Endodermal cell (in vitro differentiated cells): ENCODE measurements around the gene MYOF. TPM values are rescaled to one million over a fixed set of nuclear protein-coding genes. Genes with fewer than 3 reads are reported as not detected.
A peak's percentile ranks its signal among the peaks of the same experiment; 100 is the strongest.

Experiments
- DNase-seq: peaks from one replicate; pipeline ENCODE4 v3.0.0-alpha.2; 2017
- H3K27ac ChIP-seq: 2 replicates; pipeline ENCODE4 v1.5.1; 2013; ENCODE audit warnings: mild to moderate bottlenecking, low read depth, low read length, moderate library complexity
- H3K27me3 ChIP-seq: 2 replicates; pipeline ENCODE4 v1.6.1; 2013; ENCODE audit warnings: mild to moderate bottlenecking, low read length, moderate library complexity; ENCODE audit not compliant: insufficient read depth, control insufficient read depth, poor library complexity, severe bottlenecking
- H3K36me3 ChIP-seq: 2 replicates; pipeline ENCODE4 v1.7.0; 2013; ENCODE audit warnings: mild to moderate bottlenecking, low read length, moderate library complexity; ENCODE audit not compliant: control insufficient read depth, insufficient read depth
- H3K4me1 ChIP-seq: one replicate; pipeline ENCODE4 v1.7.0; 2013; ENCODE audit warnings: low read length; ENCODE audit not compliant: control insufficient read depth, insufficient read depth
- H3K4me3 ChIP-seq: 2 replicates; pipeline ENCODE4 v1.5.1; 2013; ENCODE audit warnings: mild to moderate bottlenecking, low read length, moderate library complexity
- H3K9ac ChIP-seq: 2 replicates; pipeline ENCODE4 v1.6.1; 2013; ENCODE audit warnings: mild to moderate bottlenecking, low read length, moderate library complexity; ENCODE audit not compliant: poor library complexity, severe bottlenecking; ENCODE audit errors: extremely low read depth
- H3K9me3 ChIP-seq: 2 replicates; pipeline ENCODE4 v1.6.1; 2013; ENCODE audit warnings: mild to moderate bottlenecking, low read length, moderate library complexity; ENCODE audit not compliant: control insufficient read depth
- H3K27ac Mint-ChIP-seq: 2 replicates; pipeline ENCODE4 v1.8.0; 2020; ENCODE audit warnings: mixed read lengths
- H3K27me3 Mint-ChIP-seq: 2 replicates; pipeline ENCODE4 v1.8.0; 2021; ENCODE audit warnings: mild to moderate bottlenecking, mixed read lengths; ENCODE audit not compliant: insufficient read depth
- H3K36me3 Mint-ChIP-seq: 2 replicates; pipeline ENCODE4 v1.8.0; 2020; ENCODE audit warnings: low read depth, mixed read lengths
- H3K4me1 Mint-ChIP-seq: 2 replicates; pipeline ENCODE4 v1.8.0; 2020; ENCODE audit warnings: mixed read lengths
- H3K4me3 Mint-ChIP-seq: 2 replicates; pipeline ENCODE4 v1.8.0; 2020; ENCODE audit warnings: mild to moderate bottlenecking, moderate library complexity, mixed read lengths
- H3K9me3 Mint-ChIP-seq: 2 replicates; pipeline ENCODE4 v1.8.0; 2020; ENCODE audit warnings: mild to moderate bottlenecking, mixed read lengths
- CTCF ChIP-seq: fragments of 200-600 bp; sonication (generic); conservative IDR thresholded peaks from 2 replicates; pipeline ENCODE4 v1.5.0; 2021; ENCODE audit warnings: antibody characterized with exemption, mild to moderate bottlenecking
- WGBS, 2 experiments: methylation state at CpG; one replicate each; pipeline versions ENCODE4 v1.1.5 to v1.1.7; 2013; ENCODE audit warnings: missing lambda C conversion rate in 2 of 2, mixed read lengths in 1 of 2; ENCODE audit not compliant: insufficient coverage in 1 of 2, insufficient read length in 1 of 2; 5-methylcytosine and 5-hydroxymethylcytosine counted together
- total RNA-seq, 2 donors: library from RNA; stranded (reverse); fragmentation: NEBNext Ultra II Directional in 1 of 2; extraction: Animal tissue kit (Norgen Biotek cat#: 25700) in 1 of 2; gene quantifications; 2 replicates in 1 of 2; 3 replicates in 1 of 2; pipeline ENCODE4 v1.2.1, GENCODE V29; 2021

The MYOF gene
- total RNA-seq, 2 donors from 2014 or later = 37.4 to 93.8 TPM

- Histone ChIP-seq H3K4me1 (no peaks in the 10 kb centered on the region), H3K27ac (no peak overlapping the region), H3K27me3 (no peaks in the 10 kb centered on the region), H3K4me3 (no peak overlapping the region), H3K9me3 (no peaks in the 10 kb centered on the region), H3K9ac (no peak overlapping the region), H3K36me3 (peaks cover 85% of the 10 kb centered on the region)
- Mint-ChIP-seq H3K27me3 (no peaks in the 10 kb centered on the region), H3K9me3 (no peaks in the 10 kb centered on the region), H3K4me1 (peaks cover 12% of the 10 kb centered on the region), H3K27ac (no peak overlapping the region), H3K4me3 (no peak overlapping the region), H3K36me3 (peaks cover 62% of the 10 kb centered on the region)
- no peak for TF ChIP-seq CTCF
- WGBS, 2 experiments = 93 to 96% methylated on average over 3 to 4 of the region's 4 CpGs
- no peak for DNase-seq
These were observed 139.8 kb downstream of the MYOF start for GRCh38 chr10:93342366-93342765.

- Mint-ChIP-seq H3K4me3 (no peak overlapping the region), H3K9me3 (no peaks in the 10 kb centered on the region), H3K27ac (peak overlapping the region; percentile 27), H3K4me1 (peaks cover 14% of the 10 kb centered on the region), H3K27me3 (no peaks in the 10 kb centered on the region), H3K36me3 (peaks cover 25% of the 10 kb centered on the region)
- WGBS, 2 experiments = 95 to 98% methylated on average over 7 of the region's 7 CpGs
- H3K27me3 ChIP-seq = no peaks in the 10 kb centered on the region
- no peak for TF ChIP-seq CTCF
- H3K9me3 ChIP-seq = peaks cover 8% of the 10 kb centered on the region
- no peak overlapping the region for H3K4me3 ChIP-seq
- H3K27ac ChIP-seq = no peak overlapping the region
- H3K9ac ChIP-seq = no peak overlapping the region
- H3K4me1 ChIP-seq = peaks cover 16% of the 10 kb centered on the region
- DNase-seq = no peak
- peaks cover 79% of the 10 kb centered on the region for H3K36me3 ChIP-seq
These were observed 144.8 kb downstream of the MYOF start for GRCh38 chr10:93337309-93337721.

DNA sequence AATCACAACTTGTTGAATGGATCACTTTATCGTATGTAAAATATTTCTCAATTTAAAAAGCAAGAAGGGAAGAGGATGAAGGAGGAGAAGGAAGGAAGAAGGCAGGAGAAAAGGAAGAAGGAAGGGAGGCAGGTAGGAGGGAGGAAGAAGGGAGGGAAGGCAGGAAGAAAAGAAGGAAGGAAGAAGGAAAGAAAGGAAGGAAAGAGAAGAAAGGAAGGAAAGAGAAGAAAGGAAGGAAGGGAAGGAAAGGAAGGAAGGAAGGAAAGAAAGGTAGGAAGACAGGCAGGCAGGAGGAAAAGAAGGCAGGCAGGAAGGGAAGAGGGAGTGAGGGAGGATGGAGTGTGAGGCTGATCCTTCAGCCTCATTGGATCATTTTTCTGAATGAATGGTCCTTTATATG lies 145.5 kb downstream of the MYOF start:
- H3K27ac Mint-ChIP-seq = no peak overlapping the region
- 96% methylated on average over 1 of the region's 1 CpG; no CpG with 5 or more reads in 1 of the 2 experiments for WGBS, 2 experiments
- peaks cover 22% of the 10 kb centered on the region for H3K36me3 Mint-ChIP-seq
- Histone ChIP-seq H3K4me3 (no peak overlapping the region), H3K27ac (no peak overlapping the region), H3K4me1 (peaks cover 16% of the 10 kb centered on the region), H3K36me3 (peaks cover 79% of the 10 kb centered on the region), H3K9ac (no peak overlapping the region), H3K27me3 (no peaks in the 10 kb centered on the region), H3K9me3 (peaks cover 8% of the 10 kb centered on the region)
- TF ChIP-seq CTCF = no peak
- DNase-seq = no peak
- peaks cover 14% of the 10 kb centered on the region for H3K4me1 Mint-ChIP-seq
- no peaks in the 10 kb centered on the region for H3K9me3 Mint-ChIP-seq
- H3K4me3 Mint-ChIP-seq = no peak overlapping the region
- H3K27me3 Mint-ChIP-seq = no peaks in the 10 kb centered on the region
